NCI-H1417 (cell line): ENCODE measurements around the gene CST7.

Experiments used
- DNase-seq, 3 experiments: peaks; one replicate each; lab custom pipeline; 2025; lab: John Stamatoyannopoulos, UW

The CST7 gene

GRCh38 chr20:24964506-24964840, 15.4 kb downstream of the CST7 start:
- DNase-seq: no peak

GRCh38 chr20:24965065-24965919, 16.2 kb downstream of the CST7 start:
- no peak for DNase-seq

GRCh38 chr20:24966317-24967012, 17.4 kb downstream of the CST7 start:
- no peak for DNase-seq

- peak in 2 of 3 experiments; percentile 36 to 73 for DNase-seq
These were observed 19.3 kb downstream of the CST7 start for GRCh38 chr20:24968278-24968800.

- no peak for DNase-seq
These were observed 20.3 kb downstream of the CST7 start for GRCh38 chr20:24969186-24970029.

GRCh38 chr20:24970030-24970553, 21.0 kb downstream of the CST7 start:
- no peak for DNase-seq

GRCh38 chr20:24970754-24971153, 21.7 kb downstream of the CST7 start:
- no peak for DNase-seq

GRCh38 chr20:24971376-24972101, 22.5 kb downstream of the CST7 start:
- DNase-seq: no peak

GRCh38 chr20:24972341-24972740, 23.3 kb downstream of the CST7 start:
- no peak for DNase-seq

- no peak for DNase-seq
These were observed 28.3 kb downstream of the CST7 start for GRCh38 chr20:24977336-24977735.

- no peak for DNase-seq
These were observed 28.7 kb downstream of the CST7 start for GRCh38 chr20:24977797-24978196.

- no peak for DNase-seq
These were observed 29.4 kb downstream of the CST7 start for GRCh38 chr20:24978513-24978912.

- no peak for DNase-seq
These were observed 30.2 kb downstream of the CST7 start for GRCh38 chr20:24979036-24979960.

- no peak for DNase-seq
These were observed 31.4 kb downstream of the CST7 start for GRCh38 chr20:24980291-24981053.

- DNase-seq: no peak
These were observed 32.2 kb downstream of the CST7 start for GRCh38 chr20:24981282-24981681.

GRCh38 chr20:24981790-24982189, 32.7 kb downstream of the CST7 start:
- DNase-seq: no peak

- DNase-seq: no peak
These were observed 34.8 kb downstream of the CST7 start for GRCh38 chr20:24983896-24984295.

- no peak for DNase-seq
These were observed 36.0 kb downstream of the CST7 start for GRCh38 chr20:24984961-24985640.

GRCh38 chr20:24985802-24986201, 36.7 kb downstream of the CST7 start:
- no peak for DNase-seq
